Epithelial cell of esophagus (primary cell): ENCODE measurements around the gene HYAL4.

Experiments used
- DNase-seq: peaks from one replicate; pipeline ENCODE4 v3.0.0; 2010; ENCODE audit warnings: low read depth
- H3K4me3 ChIP-seq: 2 replicates; pipeline ENCODE4 v1.5.1; 2011; ENCODE audit warnings: mild to moderate bottlenecking, low read length, control low read depth
- TF ChIP-seq, protein P1 (sequence below): IDR thresholded peaks from 2 replicates; pipeline ENCODE4 v1.5.1; 2011; ENCODE audit warnings: low read depth, mild to moderate bottlenecking, low read length, control low read depth, inconsistent platforms; ENCODE audit not compliant: insufficient read depth; ENCODE audit errors: missing control alignments

HYAL4 gene

DNA sequence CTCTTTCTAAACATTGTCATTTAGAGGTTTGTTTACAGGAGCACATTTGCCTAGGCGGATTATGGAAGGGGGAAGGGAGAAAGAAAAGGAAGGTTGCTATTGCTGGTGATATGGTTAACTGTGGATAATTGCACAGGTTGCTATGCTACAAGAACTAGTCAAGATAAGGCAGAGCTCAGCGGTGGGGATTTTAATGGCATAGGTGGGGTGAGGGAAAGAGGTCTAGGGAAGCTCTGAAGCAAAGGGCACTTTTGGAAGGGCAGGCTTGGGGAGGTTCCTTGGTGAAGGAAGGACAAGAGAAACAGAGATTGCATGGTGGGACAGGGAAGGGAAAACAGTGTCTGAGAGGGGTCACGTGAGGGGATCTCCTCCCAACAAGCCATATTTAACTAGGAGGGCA, 19.5 kb downstream of the HYAL4 start:
- DNase-seq: no peak
- TF ChIP-seq, protein P1, sequence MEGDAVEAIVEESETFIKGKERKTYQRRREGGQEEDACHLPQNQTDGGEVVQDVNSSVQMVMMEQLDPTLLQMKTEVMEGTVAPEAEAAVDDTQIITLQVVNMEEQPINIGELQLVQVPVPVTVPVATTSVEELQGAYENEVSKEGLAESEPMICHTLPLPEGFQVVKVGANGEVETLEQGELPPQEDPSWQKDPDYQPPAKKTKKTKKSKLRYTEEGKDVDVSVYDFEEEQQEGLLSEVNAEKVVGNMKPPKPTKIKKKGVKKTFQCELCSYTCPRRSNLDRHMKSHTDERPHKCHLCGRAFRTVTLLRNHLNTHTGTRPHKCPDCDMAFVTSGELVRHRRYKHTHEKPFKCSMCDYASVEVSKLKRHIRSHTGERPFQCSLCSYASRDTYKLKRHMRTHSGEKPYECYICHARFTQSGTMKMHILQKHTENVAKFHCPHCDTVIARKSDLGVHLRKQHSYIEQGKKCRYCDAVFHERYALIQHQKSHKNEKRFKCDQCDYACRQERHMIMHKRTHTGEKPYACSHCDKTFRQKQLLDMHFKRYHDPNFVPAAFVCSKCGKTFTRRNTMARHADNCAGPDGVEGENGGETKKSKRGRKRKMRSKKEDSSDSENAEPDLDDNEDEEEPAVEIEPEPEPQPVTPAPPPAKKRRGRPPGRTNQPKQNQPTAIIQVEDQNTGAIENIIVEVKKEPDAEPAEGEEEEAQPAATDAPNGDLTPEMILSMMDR: no peak
- no peak overlapping the region for H3K4me3 ChIP-seq

DNA sequence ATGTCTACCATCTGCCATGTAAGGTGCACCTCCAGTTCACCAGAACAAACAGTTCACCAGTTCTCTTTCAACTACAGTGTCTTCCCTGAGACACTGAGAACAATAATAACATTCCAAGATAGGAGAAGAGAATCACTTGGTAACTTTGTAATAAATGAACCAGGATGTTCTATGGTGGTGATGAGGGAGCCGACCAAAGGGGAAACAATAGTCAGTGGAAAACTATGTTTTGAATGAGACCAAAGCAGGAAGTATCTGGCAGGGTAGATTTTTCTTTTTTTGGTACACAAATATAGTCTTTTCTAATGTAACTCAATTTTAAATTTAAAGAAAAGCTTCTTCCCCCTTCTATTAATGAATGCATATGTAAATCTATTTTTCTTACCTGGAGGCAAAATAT, 20.0 kb downstream of the HYAL4 start:
- TF ChIP-seq, protein P1: no peak
- H3K4me3 ChIP-seq: no peak overlapping the region
- DNase-seq: no peak

DNA sequence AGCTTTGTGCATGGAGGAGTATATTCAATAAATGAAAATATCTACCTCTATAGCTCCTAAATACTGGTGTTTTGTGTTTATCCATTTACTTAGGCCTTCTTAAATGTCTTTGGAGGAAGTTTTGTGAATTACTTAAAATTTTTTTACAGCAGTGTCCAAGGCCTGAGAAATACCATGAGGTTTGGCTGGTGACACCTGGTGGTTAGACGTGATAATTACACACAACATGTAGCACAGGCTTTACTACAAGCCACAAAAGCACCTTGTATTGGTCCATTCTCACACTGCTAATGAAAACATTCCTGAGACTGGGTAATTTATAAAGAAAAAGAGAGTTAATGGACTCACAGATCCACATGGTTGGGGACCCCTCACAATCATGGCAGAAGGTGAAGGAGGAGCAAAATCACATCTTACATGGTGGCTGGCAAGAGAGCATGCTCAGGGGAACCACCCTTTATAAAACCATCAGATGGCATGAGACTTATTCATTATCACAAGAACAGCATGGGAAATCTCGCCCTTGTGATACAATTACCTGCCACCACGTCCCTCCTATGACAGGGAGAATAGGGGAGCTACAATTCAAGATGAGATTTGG, 20.6 kb downstream of the HYAL4 start:
- TF ChIP-seq, protein P1: peak; percentile 73
- no peak overlapping the region for H3K4me3 ChIP-seq
- peak; percentile 79 for DNase-seq

DNA sequence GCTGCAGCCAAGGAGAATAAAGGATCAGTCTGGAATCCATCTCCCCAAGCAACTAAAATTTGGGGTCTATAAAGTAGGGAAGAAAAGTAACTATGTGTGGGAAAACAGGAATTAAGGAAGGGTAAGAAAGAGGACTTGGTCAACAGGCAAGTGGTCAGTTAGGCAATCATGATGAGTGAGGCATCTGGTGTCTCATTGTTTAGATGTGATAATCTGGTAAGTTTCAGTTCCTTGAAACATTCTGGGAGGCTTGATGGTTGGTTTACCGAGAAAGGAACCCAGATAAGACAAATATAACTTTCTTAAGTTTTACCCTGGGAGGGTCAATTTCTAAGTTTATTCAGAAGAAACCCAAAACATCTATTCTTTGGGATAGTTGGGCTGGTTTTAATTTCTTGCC, 22.3 kb downstream of the HYAL4 start:
- H3K4me3 ChIP-seq: no peak overlapping the region
- TF ChIP-seq, protein P1: no peak
- DNase-seq: peak; percentile 39

DNA sequence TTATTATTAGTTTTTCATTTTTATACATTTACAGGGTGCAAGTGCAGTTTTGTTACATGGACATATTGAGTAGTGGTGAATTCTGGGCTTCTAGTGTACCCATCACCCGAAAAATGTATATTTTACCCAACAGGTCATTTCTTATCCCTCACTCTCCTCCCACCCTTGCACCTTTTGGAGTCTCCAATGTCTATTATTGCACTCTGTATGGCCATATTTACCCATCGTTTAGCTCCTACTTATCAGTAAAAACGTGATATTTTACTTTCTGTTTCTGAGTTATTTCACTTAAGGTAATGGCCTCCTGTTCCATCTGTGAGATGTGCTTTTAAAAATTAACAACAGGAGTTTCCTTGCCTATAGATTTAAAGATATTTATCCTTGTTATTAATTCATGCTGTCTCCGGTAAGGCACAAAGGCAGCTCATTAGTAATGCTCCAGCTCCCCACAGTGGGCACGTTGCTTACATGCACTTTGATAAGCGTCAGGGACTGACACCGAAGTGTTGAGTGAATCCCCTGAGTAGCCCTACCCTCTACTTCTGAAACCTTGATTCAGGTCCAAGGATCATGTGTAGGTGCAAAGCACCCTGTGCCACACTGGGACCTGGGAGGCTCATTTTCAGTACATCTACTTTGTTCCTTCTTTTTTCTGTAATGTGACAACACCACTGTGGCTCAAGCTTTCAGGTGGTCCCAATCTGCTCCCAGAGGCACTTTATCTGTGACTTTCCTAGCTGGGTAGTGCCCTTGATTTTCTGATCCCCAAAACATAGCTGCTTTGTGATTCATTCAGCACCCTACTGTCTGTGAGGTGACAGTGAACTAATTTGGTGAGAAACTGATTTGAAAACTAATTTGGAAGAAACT, 27.3 kb downstream of the HYAL4 start:
- peak; percentile 81 for DNase-seq
- H3K4me3 ChIP-seq: no peak overlapping the region
- TF ChIP-seq, protein P1: peak; percentile 83

DNA sequence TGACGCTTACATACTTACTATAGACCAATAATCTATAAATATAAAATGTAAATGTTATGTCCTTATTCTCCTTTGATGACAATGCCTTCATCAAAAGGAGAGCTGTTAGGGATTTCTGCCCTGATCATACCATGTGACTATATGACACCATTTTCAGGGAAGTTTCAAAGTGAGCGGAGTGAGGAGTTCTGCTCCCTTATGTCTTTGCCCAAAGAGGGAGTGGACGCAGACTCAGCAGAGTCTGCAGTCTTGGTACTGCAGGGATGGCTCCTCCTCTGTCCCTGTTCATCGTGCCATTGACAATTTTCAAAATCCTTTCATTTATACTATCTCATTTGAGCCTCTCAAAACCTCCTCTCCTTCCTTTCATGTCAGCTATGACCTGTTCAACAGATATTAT, 27.9 kb downstream of the HYAL4 start:
- no peak for DNase-seq
- TF ChIP-seq, protein P1: no peak
- no peak overlapping the region for H3K4me3 ChIP-seq
